ENCODE data around the gene CHFR. TPM values are rescaled to one million over a fixed set of nuclear protein-coding genes. Genes with fewer than 3 reads are reported as not detected.
"Not testable (repeated sequence)": the region's sequence is repeated elsewhere in the genome, so short reads cannot be mapped to it uniquely, and the experiment has no call there.

CHFR gene
- total and polyA plus RNA-seq, 2 of the 4 experiments (the other 2 are of a cell fraction): 13.4 to 35.3 TPM

GRCh38 chr12:132936921-132937320 lies 49.5 kb upstream of the CHFR start:
- H3K9ac ChIP-seq (ENCODE audit: low read depth, low read length); H3K14ac ChIP-seq (replicated peaks; ENCODE audit: low read depth, low read length); H3K27me3 ChIP-seq (ENCODE audit: control insufficient read depth, insufficient read depth, low read length); H3K4me3 ChIP-seq (ENCODE audit: insufficient read depth, low read depth, low read length); H2AFZ ChIP-seq (replicated peaks; ENCODE audit: low read length, poor library complexity); H3K4me1 ChIP-seq (ENCODE audit: control insufficient read depth, insufficient read depth, low read length); H2BK5ac ChIP-seq (ENCODE audit: low read depth, low read length, poor library complexity, severe bottlenecking); H2BK120ac ChIP-seq (ENCODE audit: low read depth, low read length); H3K4ac ChIP-seq (ENCODE audit: low read depth, low read length); CTCF ChIA-PET; ATAC-seq (ENCODE audit: low read depth); H3K27ac ChIP-seq (ENCODE audit: insufficient read depth, low read length); intact Hi-C loops (cut with micrococcal nuclease); H4K5ac ChIP-seq (ENCODE audit: low read depth, low read length); H2BK20ac ChIP-seq (ENCODE audit: low read depth, low read length); H4K8ac ChIP-seq (ENCODE audit: low read depth in 2 of 2, low read length in 2 of 2); H3K18ac ChIP-seq (ENCODE audit: low read depth, low read length); H3K79me1 ChIP-seq (ENCODE audit: low read depth in 1 of 2, low read length in 2 of 2); H3K9me1 ChIP-seq (ENCODE audit: insufficient read depth, low read length); in situ Hi-C loops (cut with MboI; ENCODE audit: low sequenced_read_pairs); H4K91ac ChIP-seq (ENCODE audit: insufficient read depth, low read depth, low read length); POLR2A ChIA-PET (ENCODE audit: unreplicated experiment); H2AK9ac ChIP-seq (replicated peaks; ENCODE audit: low read depth, low read length, poor library complexity); H3K4me2 ChIP-seq (ENCODE audit: low read depth, low read length); H2BK15ac ChIP-seq (ENCODE audit: low read depth, low read length); H4K20me1 ChIP-seq (ENCODE audit: insufficient read depth, low read length); BruUV-seq (replicated peaks); dilution Hi-C loops (cut with HindIII; ENCODE audit: low sequenced_read_pairs, unreplicated experiment); H3K23ac ChIP-seq (ENCODE audit: low read depth, low read length); H3K56ac ChIP-seq (ENCODE audit: extremely low read depth, insufficient read depth, low read length); DNase-seq; H2AK5ac ChIP-seq (ENCODE audit: low read depth, low read length): not testable (repeated sequence)
- WGBS, 2 experiments (ENCODE audit: extremely low coverage in 2 of 2, insufficient read length in 1 of 2): 100% methylated on average over 1 of the region's 8 CpGs; no CpG with 5 or more reads in 1 of the 2 experiments
- H3K9me3 ChIP-seq (ENCODE audit: control insufficient read depth, insufficient read depth, low read length): peaks cover 56% of the 10 kb centered on the region
- peaks cover 29% of the 10 kb centered on the region for H3K36me3 ChIP-seq (ENCODE audit: control insufficient read depth, insufficient read depth, low read length)
